Measurements from ENCODE around the gene DEFB112. TPM values are rescaled to one million over a fixed set of nuclear protein-coding genes. Genes with fewer than 3 reads are reported as not detected.

The DEFB112 gene
- total and polyA plus RNA-seq, 10 of the 15 experiments (the other 5 are each of a cell fraction or from before 2014, with no cell fraction given) = not detected

DNA sequence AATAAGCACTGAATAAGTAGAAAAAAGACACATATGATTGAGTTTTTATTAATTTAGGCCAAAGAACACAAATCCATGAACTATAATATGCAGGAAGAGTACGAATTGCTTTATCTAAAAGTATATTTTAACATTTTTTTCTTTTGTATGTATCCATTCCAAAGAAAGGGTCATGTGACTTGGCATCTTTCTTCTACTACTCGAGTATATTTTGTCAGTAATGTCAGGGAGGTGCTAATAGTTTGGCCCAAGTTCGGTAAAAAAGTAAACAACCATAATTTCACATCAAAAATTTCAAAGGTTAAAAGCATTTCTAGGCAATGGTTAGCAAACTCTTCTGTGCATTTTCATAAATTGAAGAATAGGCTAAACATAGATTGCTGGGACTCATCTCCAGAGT, 46.6 kb downstream of the DEFB112 start:
- Histone ChIP-seq H3K9me3 (replicated peaks; ENCODE audit: control insufficient read depth, insufficient read depth, low read length) (no peaks in the 10 kb centered on the region), H2AFZ (ENCODE audit: control insufficient read depth, low read depth, low read length) (no peak overlapping the region), H3K27me3 (replicated peaks in 1 of 2; ENCODE audit: control insufficient read depth in 2 of 2, insufficient read depth in 2 of 2, low read length in 1 of 2) (no peaks in the 10 kb centered on the region), H4K20me1 (ENCODE audit: control insufficient read depth, insufficient read depth) (no peaks in the 10 kb centered on the region), H3K9ac (ENCODE audit: control insufficient read depth, insufficient read depth, low read length) (no peak overlapping the region), H3K27ac (ENCODE audit: control insufficient read depth, insufficient read depth) (no peak overlapping the region), H3K36me3 (ENCODE audit: control insufficient read depth in 2 of 2, insufficient read depth in 2 of 2, low read length in 1 of 2) (no peaks in the 10 kb centered on the region), H3K4me1 (ENCODE audit: control insufficient read depth, insufficient read depth, low read length) (no peaks in the 10 kb centered on the region), H3K4me2 (ENCODE audit: control insufficient read depth, insufficient read depth) (no peak overlapping the region), H3K79me2 (ENCODE audit: control insufficient read depth, insufficient read depth, low read length) (no peaks in the 10 kb centered on the region), H3K4me3 (no peak overlapping the region)
- SMC1A ChIA-PET (ENCODE audit: uncharacterized antibody, unreplicated experiment) = no interaction called here
- no TSS peak for BruUV-seq (replicated peaks)
- RAD21 ChIA-PET (ENCODE audit: unreplicated experiment) = no interaction called here
- TF ChIP-seq HDGF (IDR thresholded peaks at IDR 0.05) (no peak), HCFC1 (IDR thresholded peaks at IDR 0.05; ENCODE audit: low read length) (no peak), NFXL1 (IDR thresholded peaks at IDR 0.05; ENCODE audit: borderline replicate concordance) (no peak), PAX5 (IDR thresholded peaks at IDR 0.05; ENCODE audit: borderline replicate concordance, low read depth, low read length) (no peak), KLF5 (IDR thresholded peaks at IDR 0.05; ENCODE audit: partially characterized antibody) (no peak), JUNB (IDR thresholded peaks at IDR 0.05) (no peak), ZNF207 (IDR thresholded peaks at IDR 0.05; ENCODE audit: borderline replicate concordance) (no peak), TBL1XR1 (IDR thresholded peaks at IDR 0.05; ENCODE audit: low read depth, low read length) (no peak), ZBED1 (IDR thresholded peaks at IDR 0.05; ENCODE audit: borderline replicate concordance) (no peak), NFYB (IDR thresholded peaks at IDR 0.05; ENCODE audit: insufficient read depth, low read depth, low read length) (no peak)
- CTCF ChIA-PET = no interaction called here
- WGBS (ENCODE audit: insufficient coverage, insufficient replicate concordance, low lambda C conversion rate, missing lambda C conversion rate) = 2% methylated on average over 3 of the region's 3 CpGs
- intact Hi-C loops (cut with micrococcal nuclease; ENCODE audit: unreplicated experiment) = no loop called here
- FAIRE-seq (no peak), DNase-seq (ENCODE audit: low read depth, low spot score) (no peak), ATAC-seq (no peak)
- POLR2A ChIA-PET = no interaction called here
- in situ Hi-C loops (cut with MboI) = no loop called here

DNA sequence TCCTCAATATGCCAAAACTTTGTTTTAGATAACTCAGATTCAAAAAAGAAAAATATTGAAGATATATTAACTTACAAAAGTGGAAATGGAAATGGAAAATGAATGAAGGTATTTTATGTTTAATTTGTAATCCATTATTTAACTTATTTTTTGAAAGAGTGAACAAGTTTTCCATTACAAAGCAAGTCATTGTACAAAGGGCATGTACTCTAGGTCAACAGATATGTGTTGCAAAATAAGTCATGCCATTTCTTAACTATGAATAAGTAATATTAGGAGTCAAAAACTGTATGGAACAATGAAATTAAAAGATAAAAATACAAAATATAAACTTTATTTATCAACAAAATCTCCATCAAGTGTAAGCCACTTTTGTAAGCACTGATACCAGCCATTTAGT, 54.5 kb downstream of the DEFB112 start:
- H4K20me1 ChIP-seq (ENCODE audit: control insufficient read depth, insufficient read depth) = no peaks in the 10 kb centered on the region
- no peaks in the 10 kb centered on the region for H3K27me3 ChIP-seq (replicated peaks in 1 of 2; ENCODE audit: control insufficient read depth in 2 of 2, insufficient read depth in 2 of 2, low read length in 1 of 2)
- no peak overlapping the region for H3K9ac ChIP-seq (ENCODE audit: control insufficient read depth, insufficient read depth, low read length)
- ChIA-PET RAD21 (ENCODE audit: unreplicated experiment) (no interaction called here), POLR2A (no interaction called here), CTCF (no interaction called here), SMC1A (ENCODE audit: uncharacterized antibody, unreplicated experiment) (no interaction called here)
- no peaks in the 10 kb centered on the region for H3K79me2 ChIP-seq (ENCODE audit: control insufficient read depth, insufficient read depth, low read length)
- no peak overlapping the region for H3K4me2 ChIP-seq (ENCODE audit: control insufficient read depth, insufficient read depth)
- H3K4me1 ChIP-seq (ENCODE audit: control insufficient read depth, insufficient read depth, low read length) = no peaks in the 10 kb centered on the region
- BruUV-seq (replicated peaks) = no TSS peak
- intact Hi-C loops (cut with micrococcal nuclease; ENCODE audit: unreplicated experiment) = no loop called here
- in situ Hi-C loops (cut with MboI) = no loop called here
- H3K9me3 ChIP-seq (replicated peaks; ENCODE audit: control insufficient read depth, insufficient read depth, low read length) = no peaks in the 10 kb centered on the region
- no peaks in the 10 kb centered on the region for H3K36me3 ChIP-seq (ENCODE audit: control insufficient read depth in 2 of 2, insufficient read depth in 2 of 2, low read length in 1 of 2)
- DNase-seq (ENCODE audit: low read depth, low spot score) (no peak), ATAC-seq (no peak), FAIRE-seq (no peak)
- no peak overlapping the region for H3K4me3 ChIP-seq
- no peak overlapping the region for H3K27ac ChIP-seq (ENCODE audit: control insufficient read depth, insufficient read depth)
- no peak overlapping the region for H2AFZ ChIP-seq (ENCODE audit: control insufficient read depth, low read depth, low read length)
- TF ChIP-seq BCLAF1 (IDR thresholded peaks at IDR 0.05) (no peak), ZBED1 (IDR thresholded peaks at IDR 0.05; ENCODE audit: borderline replicate concordance) (no peak), CTCF (IDR thresholded peaks at IDR 0.05 in 2 of 3, conservative IDR thresholded peaks at IDR 0.05 in 1 of 3; ENCODE audit: control insufficient read depth in 2 of 3, extremely low read depth in 1 of 3, insufficient read depth in 1 of 3, low read depth in 3 of 3, low read length in 3 of 3) (no peak), MYC (IDR thresholded peaks at IDR 0.05; ENCODE audit: insufficient read depth, insufficient read length, insufficient replicate concordance, low read length, severe bottlenecking) (no peak), STAT1 (conservative IDR thresholded peaks at IDR 0.05) (no peak)
